Spleen (tissue), 11 donors: ENCODE measurements around the gene C3orf38. TPM values are rescaled to one million over a fixed set of nuclear protein-coding genes. Genes with fewer than 3 reads are reported as not detected.

ENCODE experiments used
- DNase-seq: peaks from one replicate; pipeline ENCODE4 v3.0.0-alpha.2; 2020
- H3K27ac ChIP-seq, 8 donors: fragments of 200-600 bp; sonication (generic) in 7 of 8; 1 replicate in 4 of 8; 2 replicates in 4 of 8; pipeline versions ENCODE4 v1.5.0 to v1.8.0; 2016 to 2021; ENCODE audit warnings: inconsistent platforms in 4 of 8, mild to moderate bottlenecking in 4 of 8, moderate library complexity in 1 of 8
- H3K27me3 ChIP-seq, 7 donors: fragments of 200-600 bp; sonication (generic) in 6 of 7; replicated peaks in 1 of 7; 1 replicate in 4 of 7; 2 replicates in 3 of 7; pipeline versions ENCODE4 v1.5.0 to v1.8.0; 2016 to 2021; ENCODE audit warnings: inconsistent platforms in 3 of 7, mild to moderate bottlenecking in 1 of 7
- H3K36me3 ChIP-seq, 6 donors: fragments of 200-600 bp; sonication (generic) in 5 of 6; 1 replicate in 4 of 6; 2 replicates in 2 of 6; pipeline versions ENCODE4 v1.5.0 to v1.8.0; 2016 to 2021; ENCODE audit warnings: inconsistent platforms in 2 of 6
- H3K4me1 ChIP-seq, 6 donors: fragments of 200-600 bp; sonication (generic) in 5 of 6; 1 replicate in 3 of 6; 2 replicates in 3 of 6; pipeline versions ENCODE4 v1.5.0 to v1.8.0; 2016 to 2021; ENCODE audit warnings: inconsistent platforms in 3 of 6
- H3K4me3 ChIP-seq, 8 donors: fragments of 200-600 bp; sonication (generic) in 7 of 8; 1 replicate in 4 of 8; 2 replicates in 4 of 8; pipeline versions ENCODE4 v1.5.0 to v1.8.0; 2016 to 2021; ENCODE audit warnings: inconsistent platforms in 4 of 8, mild to moderate bottlenecking in 4 of 8, moderate library complexity in 2 of 8
- H3K9me3 ChIP-seq, 8 donors: fragments of 200-600 bp; sonication (generic) in 7 of 8; 1 replicate in 4 of 8; 2 replicates in 4 of 8; pipeline versions ENCODE4 v1.5.0 to v1.8.0; 2016 to 2021; ENCODE audit warnings: inconsistent platforms in 4 of 8
- CTCF ChIP-seq, 11 experiments: fragments of 200-600 bp in 7 of 11; fragments of 450-650 bp in 4 of 11; sonication (generic) in 4 of 11; IDR thresholded peaks in 8 of 11; conservative IDR thresholded peaks in 3 of 11; 1 replicate in 7 of 11; 2 replicates in 4 of 11; pipeline versions ENCODE4 v1.4.0 to v1.8.0; 2016 to 2021; ENCODE audit warnings: antibody characterized with exemption in 11 of 11, inconsistent platforms in 4 of 11, mild to moderate bottlenecking in 1 of 11
- POLR2A ChIP-seq, 3 donors: fragments of 450-650 bp; IDR thresholded peaks; one replicate each; pipeline ENCODE4 v1.5.1; 2017; ENCODE audit warnings: antibody characterized with exemption in 3 of 3, mild to moderate bottlenecking in 1 of 3
- POLR2AphosphoS5 ChIP-seq, 3 donors: sonication (generic); formaldehyde crosslinking; IDR thresholded peaks; one replicate each; pipeline ENCODE4 v1.5.1; 2017; ENCODE audit warnings: antibody characterized with exemption in 3 of 3
- WGBS, 5 donors: extraction: QIAGEN DNeasy Blood & Tissue Kit in 3 of 5; methylation state at CpG; one replicate each; pipeline versions ENCODE4 v1.1.5 to v1.1.7; 2013 to 2018; 5-methylcytosine and 5-hydroxymethylcytosine counted together
- intact Hi-C: fragments of 100-400 bp; cut with DNase I; formaldehyde crosslinking; loops from one replicate; pipeline ENCODE4 v1.15.0; 2023; ENCODE audit warnings: low total_unique reads
- polyA plus RNA-seq, 3 donors: library from polyadenylated mRNA; stranded (reverse); fragments of 200-250 nt; gene quantifications; one replicate each; pipeline ENCODE4 v1.2.1, GENCODE V29; 2013
- total RNA-seq, 7 donors: library from RNA; depleted of rRNA in 3 of 7; stranded (reverse); fragments of >200 nt in 3 of 7; fragmentation: NEBNext Ultra II Directional in 4 of 7; extraction: Animal tissue kit (Norgen Biotek cat#: 25700) in 4 of 7; gene quantifications; one replicate each; pipeline versions ENCODE4 v1.1.0 to v1.2.1, GENCODE V29; 2016 to 2021
- donor health status: healthy with polysubstance abuse.
- donor health status: DM: no; HTN: no; CAD: no; lungs with moderate emphysema.
- donor health status: DM: no; HTN: no; CAD: no.
- donor health status: Bipolar disorder and iron deficiency.
- donor health status: healthy.
- donor health status: DM: no; HTN: no; CAD: no.
- donor health status: DM: yes; HTN: yes; CAD: no.

The C3orf38 gene
- total and polyA plus RNA-seq, 10 donors, result 8.1 to 41.2 (median 32.0) TPM

DNA sequence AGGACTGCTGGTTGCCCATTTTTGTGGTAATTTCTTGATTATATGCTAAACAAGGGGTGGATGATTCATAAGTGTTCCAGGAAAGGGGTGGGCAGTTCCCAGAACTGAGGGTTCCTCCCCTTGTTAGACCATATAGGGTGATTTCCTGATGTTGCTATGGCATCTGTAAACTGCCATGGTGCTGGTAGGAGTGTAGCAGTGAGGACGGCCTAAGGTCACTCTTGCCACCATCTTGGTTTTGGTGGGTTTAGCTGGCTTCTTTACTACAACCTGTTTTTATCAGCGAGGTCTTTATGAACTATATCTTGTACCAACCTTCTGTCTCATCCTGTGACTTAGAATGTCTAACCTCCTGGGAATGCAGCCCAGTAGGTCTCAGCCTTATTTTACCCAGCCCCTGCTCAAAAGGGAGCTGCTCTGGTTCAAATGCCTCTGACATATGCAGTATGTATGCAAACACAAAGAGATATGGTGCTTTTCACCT, 46.2 kb downstream of the C3orf38 start:
- no peaks in the 10 kb centered on the region for H3K36me3 ChIP-seq
- intact Hi-C loops, result no loop called here
- no peak overlapping the region for H3K4me3 ChIP-seq
- H3K4me1 ChIP-seq, result no peaks in the 10 kb centered on the region
- H3K9me3 ChIP-seq, result no peaks in the 10 kb centered on the region
- DNase-seq, result no peak
- H3K27ac ChIP-seq, result no peak overlapping the region
- WGBS, 5 donors, result 82 to 95% (median 92%) methylated on average over 2 of the region's 2 CpGs
- TF ChIP-seq CTCF (IDR thresholded peaks at IDR 0.05 in 8 of 11, conservative IDR thresholded peaks at IDR 0.05 in 3 of 11) (no peak), POLR2AphosphoS5 (IDR thresholded peaks at IDR 0.05) (no peak), POLR2A (IDR thresholded peaks at IDR 0.05) (no peak)
- no peaks in the 10 kb centered on the region for H3K27me3 ChIP-seq

- Histone ChIP-seq H3K4me1 (peaks cover 0 to 4% (median 0%) of the 10 kb centered on the region in 6 donors), H3K9me3 (no peaks in the 10 kb centered on the region), H3K27ac (no peak overlapping the region), H3K36me3 (no peaks in the 10 kb centered on the region), H3K4me3 (no peak overlapping the region), H3K27me3 (no peaks in the 10 kb centered on the region)
- no peak for TF ChIP-seq POLR2A (IDR thresholded peaks at IDR 0.05)
- TF ChIP-seq POLR2AphosphoS5 (IDR thresholded peaks at IDR 0.05), result no peak
- no peak for TF ChIP-seq CTCF (IDR thresholded peaks at IDR 0.05 in 8 of 11, conservative IDR thresholded peaks at IDR 0.05 in 3 of 11)
- 57 to 89% (median 70%) methylated on average over 1 of the region's 1 CpG for WGBS, 5 donors
- intact Hi-C loops, result no loop called here
- no peak for DNase-seq
Measured at GRCh38 chr3:88198121-88198520, 48.4 kb downstream of the C3orf38 start.

GRCh38 chr3:88203642-88204055, 53.9 kb downstream of the C3orf38 start:
- H3K4me3 ChIP-seq, result no peak overlapping the region
- whole genome bisulfite sequencing, 5 donors, result 16 to 19% (median 18%) methylated on average over 5 of the region's 5 CpGs
- H3K27me3 ChIP-seq, result no peaks in the 10 kb centered on the region
- no peaks in the 10 kb centered on the region for H3K36me3 ChIP-seq
- no peak overlapping the region for H3K27ac ChIP-seq
- H3K4me1 ChIP-seq, result peaks cover 0 to 12% (median 0%) of the 10 kb centered on the region in 6 donors
- no peak for DNase-seq
- intact Hi-C loops, result no loop called here
- TF ChIP-seq POLR2A (IDR thresholded peaks at IDR 0.05), result no peak
- TF ChIP-seq CTCF (IDR thresholded peaks at IDR 0.05 in 8 of 11, conservative IDR thresholded peaks at IDR 0.05 in 3 of 11), result peak; percentile 42 to 77 (median 64)
- H3K9me3 ChIP-seq, result no peaks in the 10 kb centered on the region

Other genes starting within 250 kb of the C3orf38 start
- 100 to 1,000 TPM in 2 of 7 donors, 10 to 100 TPM in 5; 72.8 to 130 (median 82.6) TPM for gene CGGBP1, start 91.0 kb upstream of the C3orf38 start, total RNA-seq
- 10 to 100 TPM; 44.0 to 56.8 (median 45.8) TPM for gene CGGBP1, start 91.0 kb upstream of the C3orf38 start, polyA plus RNA-seq
- 10 to 100 TPM; 14.9 to 22.3 (median 16.9) TPM for gene ZNF654, start 90.7 kb upstream of the C3orf38 start, total RNA-seq
- gene ZNF654, start 90.7 kb upstream of the C3orf38 start, polyA plus RNA-seq, result 1 to 10 TPM; 2.8 to 3.8 (median 3.3) TPM